Upper lobe of left lung (tissue), 6 donors: ENCODE results near the gene TUSC2. TPM values are rescaled to one million over a fixed set of nuclear protein-coding genes. Genes with fewer than 3 reads are reported as not detected.
A peak's percentile ranks its signal among the peaks of the same experiment; 100 is the strongest.
"Not testable (repeated sequence)": the region's sequence is repeated elsewhere in the genome, so short reads cannot be mapped to it uniquely, and the experiment has no call there.

Experiments used
- ATAC-seq, 2 donors: fragments of 200-7000 bp; cut with Tn5 transposase; one replicate each; pipeline ENCODE4 v1.9.1; 2022; ENCODE audit warnings: mild to moderate bottlenecking in 2 of 2, moderate library complexity in 2 of 2; ENCODE audit not compliant: low FRiP score in 2 of 2
- DNase-seq, 2 donors: peaks; one replicate each; pipeline ENCODE4 v3.0.0-alpha.2; 2019 to 2020
- H3K27ac ChIP-seq, 4 donors: fragments of 200-600 bp; sonication (generic); one replicate each; pipeline ENCODE4 v1.5.1; 2016 to 2019
- H3K27me3 ChIP-seq, 4 donors: fragments of 200-600 bp; sonication (generic); one replicate each; pipeline ENCODE4 v1.5.1; 2017 to 2019
- H3K36me3 ChIP-seq, 4 donors: fragments of 200-600 bp; sonication (generic); one replicate each; pipeline ENCODE4 v1.5.1; 2016 to 2019
- H3K4me1 ChIP-seq, 4 donors: fragments of 200-600 bp; sonication (generic); one replicate each; pipeline ENCODE4 v1.5.1; 2018 to 2019
- H3K4me3 ChIP-seq, 4 donors: fragments of 200-600 bp; sonication (generic); one replicate each; pipeline ENCODE4 v1.5.1; 2017 to 2019; ENCODE audit warnings: mild to moderate bottlenecking in 2 of 4, moderate library complexity in 1 of 4
- H3K9me3 ChIP-seq, 4 donors: fragments of 200-600 bp; sonication (generic); one replicate each; pipeline ENCODE4 v1.5.1; 2018 to 2019
- EP300 ChIP-seq, 4 donors: sonication (generic); formaldehyde crosslinking; IDR thresholded peaks; one replicate each; pipeline ENCODE4 v1.5.1; 2017; ENCODE audit warnings: antibody characterized with exemption in 4 of 4, control low read depth in 2 of 4
- POLR2A ChIP-seq, 4 donors: fragments of 450-650 bp; IDR thresholded peaks; one replicate each; pipeline ENCODE4 v1.5.1; 2016 to 2017; ENCODE audit warnings: antibody characterized with exemption in 4 of 4, mild to moderate bottlenecking in 2 of 4
- POLR2AphosphoS5 ChIP-seq, 2 donors: sonication (generic); formaldehyde crosslinking; IDR thresholded peaks; one replicate each; pipeline ENCODE4 v1.5.1; 2017; ENCODE audit warnings: antibody characterized with exemption in 2 of 2
- WGBS, 2 donors: methylation state at CpG; one replicate each; pipeline ENCODE4 v1.1.5; 2017 to 2018; 5-methylcytosine and 5-hydroxymethylcytosine counted together
- total RNA-seq, 6 donors: library from RNA; depleted of rRNA in 4 of 6; stranded (reverse); fragments of >200 nt in 4 of 6; gene quantifications; one replicate each; pipeline versions ENCODE4 v1.1.0 to v1.2.1, GENCODE V29; 2016 to 2021
- TF ChIP-seq, protein P1 (sequence below), 6 experiments: fragments of 450-650 bp in 4 of 6; fragments of 200-600 bp in 2 of 6; sonication (generic) in 2 of 6; IDR thresholded peaks; one replicate each; pipeline ENCODE4 v1.5.1; 2016 to 2019; ENCODE audit warnings: antibody characterized with exemption in 6 of 6
- donor health status: DM: no; HTN: no; CAD: no; lungs with moderate emphysema.
- donor health status: DM: no; HTN: yes; CAD: no; lungs with severe emphysema.

Gene TUSC2
- total RNA-seq, 6 donors from 2014 or later = 16.8 to 36.1 (median 25.0) TPM

- TF ChIP-seq POLR2AphosphoS5 (IDR thresholded peaks at IDR 0.05) (no peak), EP300 (IDR thresholded peaks at IDR 0.05) (no peak), POLR2A (IDR thresholded peaks at IDR 0.05) (no peak)
- TF ChIP-seq, protein P1, sequence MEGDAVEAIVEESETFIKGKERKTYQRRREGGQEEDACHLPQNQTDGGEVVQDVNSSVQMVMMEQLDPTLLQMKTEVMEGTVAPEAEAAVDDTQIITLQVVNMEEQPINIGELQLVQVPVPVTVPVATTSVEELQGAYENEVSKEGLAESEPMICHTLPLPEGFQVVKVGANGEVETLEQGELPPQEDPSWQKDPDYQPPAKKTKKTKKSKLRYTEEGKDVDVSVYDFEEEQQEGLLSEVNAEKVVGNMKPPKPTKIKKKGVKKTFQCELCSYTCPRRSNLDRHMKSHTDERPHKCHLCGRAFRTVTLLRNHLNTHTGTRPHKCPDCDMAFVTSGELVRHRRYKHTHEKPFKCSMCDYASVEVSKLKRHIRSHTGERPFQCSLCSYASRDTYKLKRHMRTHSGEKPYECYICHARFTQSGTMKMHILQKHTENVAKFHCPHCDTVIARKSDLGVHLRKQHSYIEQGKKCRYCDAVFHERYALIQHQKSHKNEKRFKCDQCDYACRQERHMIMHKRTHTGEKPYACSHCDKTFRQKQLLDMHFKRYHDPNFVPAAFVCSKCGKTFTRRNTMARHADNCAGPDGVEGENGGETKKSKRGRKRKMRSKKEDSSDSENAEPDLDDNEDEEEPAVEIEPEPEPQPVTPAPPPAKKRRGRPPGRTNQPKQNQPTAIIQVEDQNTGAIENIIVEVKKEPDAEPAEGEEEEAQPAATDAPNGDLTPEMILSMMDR (IDR thresholded peaks at IDR 0.05) = no peak
- H3K36me3 ChIP-seq = peaks cover 13 to 69% (median 30%) of the 10 kb centered on the region in 4 donors
- DNase-seq (no peak), ATAC-seq (no peak)
- peaks cover 70 to 82% (median 81%) of the 10 kb centered on the region in 4 donors for H3K4me1 ChIP-seq
- H3K27ac ChIP-seq = peak overlapping the region; percentile 94 to 97 (median 95)
- H3K9me3 ChIP-seq = no peaks in the 10 kb centered on the region
- WGBS, 2 donors = 53 to 90% methylated on average over 2 to 6 of the region's 6 CpGs
- peak overlapping the region in 3 of 4 donors; percentile 65 to 96 (median 79) for H3K4me3 ChIP-seq
- H3K27me3 ChIP-seq = no peaks in the 10 kb centered on the region
These were observed 10.7 kb downstream of the TUSC2 start for GRCh38 chr3:50317300-50317699.

DNA sequence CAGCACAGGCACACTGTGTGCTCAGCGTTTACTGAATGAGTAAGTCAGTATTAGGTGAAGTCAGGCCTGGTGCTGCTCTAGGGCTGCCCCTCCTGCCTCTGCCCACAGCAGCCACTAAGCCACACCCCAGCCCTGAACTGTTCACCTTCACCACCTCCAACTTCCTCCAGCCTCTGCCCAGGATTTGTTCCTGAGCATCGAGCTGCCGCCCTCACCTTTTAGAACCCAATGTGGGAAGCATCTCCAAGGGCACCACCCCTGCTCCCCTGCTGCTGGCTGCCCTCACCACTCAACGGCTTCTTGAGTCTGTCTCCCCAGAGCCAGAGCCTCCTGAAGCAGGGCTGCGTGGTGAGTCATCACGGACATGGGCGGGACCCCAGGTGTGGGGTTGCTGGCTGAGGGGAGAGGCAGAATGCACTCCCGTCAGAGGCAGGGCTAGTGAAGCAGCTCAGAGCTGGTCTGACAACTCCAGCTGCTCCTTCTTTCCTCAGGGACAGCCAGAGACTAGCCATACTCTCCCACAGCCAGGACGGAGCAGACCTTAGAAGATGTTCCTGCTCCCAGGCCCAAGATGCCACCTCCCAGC, 11.3 kb downstream of the TUSC2 start:
- peak in 2 of 4 donors; percentile 35 to 79 for TF ChIP-seq POLR2A (IDR thresholded peaks at IDR 0.05)
- TF ChIP-seq EP300 (IDR thresholded peaks at IDR 0.05) = peak in 1 of 4 donors; percentile 10
- TF ChIP-seq, protein P1 (IDR thresholded peaks at IDR 0.05) = no peak
- peak in 1 of 2 donors; percentile 72 for TF ChIP-seq POLR2AphosphoS5 (IDR thresholded peaks at IDR 0.05)
- ATAC-seq (peak; percentile 10 to 87), DNase-seq (peak; percentile 82 to 96)
- Histone ChIP-seq H3K27ac (peak overlapping the region; percentile 94 to 97 (median 95)), H3K9me3 (no peaks in the 10 kb centered on the region), H3K27me3 (no peaks in the 10 kb centered on the region), H3K4me3 (peak overlapping the region in 3 of 4 donors; percentile 65 to 96 (median 79)), H3K4me1 (peaks cover 65 to 77% (median 75%) of the 10 kb centered on the region in 4 donors), H3K36me3 (peaks cover 13 to 69% (median 30%) of the 10 kb centered on the region in 4 donors)
- WGBS, 2 donors = 26 to 48% methylated on average over 8 of the region's 9 CpGs

DNA sequence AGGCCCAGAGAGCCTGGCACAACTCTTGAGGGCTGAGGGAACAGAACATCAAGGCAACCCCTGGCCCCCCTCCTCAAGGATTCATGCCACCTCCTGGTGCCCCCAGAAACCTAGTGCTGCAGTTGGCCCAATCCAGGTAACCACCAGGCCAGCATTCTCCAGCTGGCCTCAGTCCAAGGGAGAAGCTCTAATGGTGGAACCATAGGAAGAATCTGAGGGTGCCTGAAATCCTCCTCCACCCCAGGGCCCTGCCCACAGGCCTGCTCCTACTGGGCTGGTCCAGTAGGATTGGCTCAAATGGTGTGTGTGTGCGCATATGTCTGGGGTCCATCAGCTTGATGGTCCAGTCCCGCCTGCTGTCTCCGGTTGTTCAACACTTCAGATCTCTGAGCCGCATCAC, 13.2 kb downstream of the TUSC2 start:
- peaks cover 63 to 73% (median 69%) of the 10 kb centered on the region in 4 donors for H3K4me1 ChIP-seq
- no peaks in the 10 kb centered on the region for H3K27me3 ChIP-seq
- peak overlapping the region; percentile 37 to 97 (median 84) for H3K27ac ChIP-seq
- H3K9me3 ChIP-seq = no peaks in the 10 kb centered on the region
- TF ChIP-seq EP300 (IDR thresholded peaks at IDR 0.05) (no peak), POLR2AphosphoS5 (IDR thresholded peaks at IDR 0.05) (no peak), POLR2A (IDR thresholded peaks at IDR 0.05) (no peak)
- TF ChIP-seq, protein P1 (IDR thresholded peaks at IDR 0.05) = no peak
- H3K4me3 ChIP-seq = no peak overlapping the region
- H3K36me3 ChIP-seq = peaks cover 13 to 51% (median 29%) of the 10 kb centered on the region in 4 donors
- 92 to 97% methylated on average over 4 of the region's 4 CpGs for WGBS, 2 donors
- no peak for DNase-seq
- no peak for ATAC-seq

DNA sequence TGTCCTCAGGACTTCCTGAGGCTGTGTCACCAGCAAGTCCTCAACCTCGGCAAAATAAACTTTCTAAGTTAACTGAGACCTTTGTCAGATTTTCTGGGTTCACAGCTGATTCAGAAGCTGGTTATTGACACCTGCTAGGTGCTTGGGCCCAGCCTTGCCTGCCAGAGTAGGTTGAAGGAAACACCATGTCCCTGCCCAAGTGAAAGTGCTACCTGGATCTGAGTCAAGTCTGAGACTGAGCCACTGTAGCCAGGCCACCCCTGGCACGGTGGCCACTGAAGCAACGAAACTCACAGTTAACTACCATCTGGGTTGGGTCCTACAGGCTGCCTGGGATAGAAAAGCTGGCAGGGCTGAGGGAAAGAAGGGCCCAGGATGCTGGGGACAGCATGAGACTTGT, 13.7 kb downstream of the TUSC2 start:
- peak in 1 of 2 donors; percentile 78 for DNase-seq
- Histone ChIP-seq H3K27ac (peak overlapping the region; percentile 37 to 97 (median 84)), H3K4me1 (peaks cover 60 to 73% (median 66%) of the 10 kb centered on the region in 4 donors)

DNA sequence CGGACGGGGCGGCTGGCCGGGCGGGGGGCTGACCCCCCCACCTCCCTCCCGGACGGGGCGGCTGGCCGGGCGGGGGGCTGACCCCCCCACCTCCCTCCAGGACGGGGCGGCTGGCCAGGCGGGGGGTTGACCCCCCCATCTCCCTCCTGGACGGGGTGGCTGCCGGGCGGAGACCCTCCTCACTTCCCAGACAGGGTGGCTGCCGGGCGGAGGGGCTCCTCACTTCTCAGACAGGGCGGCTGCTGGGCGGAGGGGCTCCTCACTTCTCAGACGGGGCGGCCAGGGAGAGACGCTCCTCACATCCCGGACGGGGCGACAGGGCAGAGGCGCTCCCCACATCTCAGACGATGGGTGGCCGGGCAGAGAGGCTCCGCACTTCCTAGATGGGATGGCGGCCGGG, 16.0 kb downstream of the TUSC2 start:
- peak overlapping the region in 2 of 4 donors; percentile 31 to 50 for H3K4me3 ChIP-seq
- DNase-seq = peak in 1 of 2 donors; percentile 63
- peak overlapping the region in 3 of 4 donors; percentile 79 to 87 (median 83) for H3K27ac ChIP-seq
- peaks cover under 1 to 28% (median 8%) of the 10 kb centered on the region in 4 donors for H3K36me3 ChIP-seq
- not testable (repeated sequence) for ATAC-seq, H3K9me3 ChIP-seq, H3K27me3 ChIP-seq
- 84 to 100% methylated on average over 1 to 6 of the region's 32 CpGs for WGBS, 2 donors
- peaks cover 37 to 50% (median 43%) of the 10 kb centered on the region in 4 donors for H3K4me1 ChIP-seq

More for the DNA sequence above, 13.7 kb downstream of the TUSC2 start:
- no peak for ATAC-seq
- TF ChIP-seq, protein P1 (IDR thresholded peaks at IDR 0.05) = no peak
- TF ChIP-seq POLR2AphosphoS5 (IDR thresholded peaks at IDR 0.05) = no peak
- TF ChIP-seq EP300 (IDR thresholded peaks at IDR 0.05) = no peak
- no peak for TF ChIP-seq POLR2A (IDR thresholded peaks at IDR 0.05)
- Histone ChIP-seq H3K36me3 (peaks cover 13 to 47% (median 24%) of the 10 kb centered on the region in 4 donors), H3K9me3 (no peaks in the 10 kb centered on the region), H3K27me3 (no peaks in the 10 kb centered on the region), H3K4me3 (no peak overlapping the region)
- 31 to 52% methylated on average over 3 of the region's 3 CpGs for WGBS, 2 donors
